ENCODE data around the gene PHLDB1.

DNA sequence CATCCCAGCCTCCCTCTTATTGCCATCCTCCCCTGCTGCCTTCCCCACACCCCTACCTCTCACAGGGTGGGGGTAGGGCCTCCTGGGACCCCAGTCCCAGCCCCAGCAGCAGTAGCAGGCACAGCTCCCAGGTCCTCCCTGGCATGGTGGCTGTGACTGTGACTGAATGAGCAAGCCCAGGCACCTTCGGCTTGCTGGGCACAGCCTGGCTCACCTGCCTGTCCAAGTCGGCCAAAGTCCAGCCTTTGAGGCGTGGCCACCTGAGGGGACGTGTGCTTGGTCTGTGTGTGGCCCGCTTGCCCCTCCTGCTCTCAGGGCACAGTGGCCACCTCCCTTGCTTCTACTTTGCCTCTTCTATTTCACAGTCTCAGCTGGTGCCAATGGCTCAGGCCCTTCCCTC, 72.1 kb downstream of the PHLDB1 start, which contains the start of gene TREH:
- TF ChIP-seq EZH2phosphoT487 (IDR thresholded peaks at IDR 0.05), result no peak
- TF ChIP-seq CTCF (IDR thresholded peaks at IDR 0.05), result no peak

Measured in neural progenitor cell (in vitro differentiated cells).